Astrocyte of the spinal cord (primary cell): ENCODE results near the gene HOXB3.

Source experiments
- DNase-seq: peaks from one replicate; pipeline ENCODE4 v3.0.0; 2011; ENCODE audit warnings: low read depth, low spot score
- H3K4me3 ChIP-seq: 2 replicates; pipeline ENCODE4 v1.5.1; 2011; ENCODE audit warnings: low read depth, mild to moderate bottlenecking, low read length, moderate library complexity
- CTCF ChIP-seq: IDR thresholded peaks from 2 replicates; pipeline ENCODE4 v1.5.1; 2012; ENCODE audit warnings: low read depth, mild to moderate bottlenecking, low read length, inconsistent platforms
- in situ Hi-C: cut with HindIII; loops from 2 replicates; pipeline ENCODE4 v1.10.0; 2017; ENCODE audit warnings: low sequenced_read_pairs

HOXB3 gene

DNA sequence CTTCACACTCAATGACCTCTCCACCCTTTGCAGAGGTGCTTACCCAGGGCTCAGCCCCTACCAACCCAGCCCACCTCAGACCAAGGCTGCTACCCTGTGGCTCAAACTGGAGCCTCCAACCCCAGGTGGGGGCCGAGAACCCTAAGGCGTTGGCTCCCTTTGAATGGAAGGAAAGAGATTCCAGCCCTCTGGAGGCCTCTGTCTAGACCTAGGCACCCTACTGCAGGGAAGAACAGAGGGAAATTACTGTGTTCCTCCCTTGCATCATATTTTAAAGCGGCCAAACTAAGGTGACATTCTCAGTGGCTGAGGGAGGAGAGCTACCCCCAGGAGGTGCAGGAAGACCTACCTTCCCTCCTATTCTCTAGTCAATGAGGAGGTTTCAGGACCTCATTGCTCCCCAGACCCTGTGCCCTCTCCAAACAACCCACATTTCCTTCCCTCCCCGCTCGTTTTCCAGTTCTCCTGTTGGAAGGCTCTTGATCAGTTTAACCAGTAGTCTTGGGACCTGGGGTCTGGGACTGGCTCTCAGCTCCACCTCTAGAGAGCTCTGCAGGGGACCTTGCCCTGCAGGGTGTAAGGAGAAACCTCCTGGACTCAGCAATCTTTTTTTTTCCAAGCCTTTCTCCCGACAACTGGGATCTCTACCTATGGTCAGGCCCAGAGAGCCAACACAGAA lies 30.6 kb upstream of the HOXB3 start:
- in situ Hi-C loops = no loop called here
- TF ChIP-seq CTCF = no peak
- H3K4me3 ChIP-seq = peak overlapping the region; percentile 74
- DNase-seq = peak; percentile 73

DNA sequence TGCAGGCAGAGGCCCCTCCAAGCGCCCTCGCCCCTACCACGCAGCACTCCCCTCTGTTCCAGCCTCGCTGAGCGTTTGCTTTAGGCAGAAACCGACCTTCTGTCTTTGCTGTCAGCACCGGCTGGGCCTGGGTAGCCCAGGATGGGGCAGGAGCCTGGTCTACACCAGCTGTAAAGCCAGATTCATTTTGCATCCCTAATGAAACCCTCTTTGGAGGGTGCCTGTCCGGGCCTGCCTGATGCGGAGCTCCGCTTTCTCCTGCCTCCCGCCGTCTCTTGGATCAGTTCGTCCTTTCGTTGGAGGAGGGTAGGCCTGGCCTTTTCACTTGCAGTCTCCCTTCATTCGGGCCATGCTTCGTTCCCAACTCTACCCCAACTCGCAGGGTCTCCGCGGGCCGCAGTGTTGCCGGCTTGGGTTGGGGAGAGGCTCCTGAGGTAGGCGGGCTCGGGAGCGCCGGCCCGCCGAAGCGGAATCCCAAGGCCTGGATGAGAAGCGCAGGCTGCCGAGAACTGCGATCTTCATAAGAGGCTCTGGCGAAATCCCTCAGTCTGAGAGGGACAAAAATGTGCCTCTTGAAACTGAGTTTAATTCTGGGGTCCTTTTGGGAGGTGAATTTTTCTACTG lies 29.9 kb upstream of the HOXB3 start:
- no peak for TF ChIP-seq CTCF
- peak; percentile 48 for DNase-seq
- in situ Hi-C loops = no loop called here

DNA sequence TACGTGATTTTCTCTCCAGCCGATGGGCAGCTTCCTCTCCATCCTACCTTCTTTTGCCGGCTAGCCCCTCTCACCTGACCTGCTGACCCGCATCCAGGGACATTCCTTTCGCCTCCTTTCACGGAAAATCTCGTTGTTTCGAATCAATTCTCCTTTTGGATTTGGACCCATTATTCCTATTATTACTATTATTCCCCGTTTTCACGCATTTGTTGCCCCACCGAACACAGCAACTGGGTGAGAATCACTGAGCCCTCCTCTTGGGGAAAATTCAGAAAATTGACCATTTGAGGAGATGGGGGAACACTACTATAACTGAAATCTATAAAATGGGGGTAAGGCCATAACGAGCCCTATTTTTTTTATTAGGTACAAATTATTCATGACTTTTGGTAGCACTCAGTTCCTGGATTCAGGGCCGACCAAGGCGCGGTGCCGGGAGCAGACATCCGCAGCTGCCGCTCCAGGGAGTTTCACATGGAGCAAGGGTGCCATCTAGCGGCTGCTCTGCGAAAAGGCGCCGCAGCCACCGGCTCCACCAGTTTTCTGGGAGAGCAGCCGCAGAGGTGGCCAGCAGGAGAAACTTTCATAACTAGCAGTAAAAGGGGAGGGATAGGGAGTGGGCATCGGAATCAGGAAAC lies 28.3 kb upstream of the HOXB3 start:
- peak; percentile 93 for TF ChIP-seq CTCF
- peak overlapping the region; percentile 74 for H3K4me3 ChIP-seq
- in situ Hi-C loops = no loop called here
- peak; percentile 91 for DNase-seq

More for the DNA sequence above, 29.9 kb upstream of the HOXB3 start:
- H3K4me3 ChIP-seq = peak overlapping the region; percentile 74

DNA sequence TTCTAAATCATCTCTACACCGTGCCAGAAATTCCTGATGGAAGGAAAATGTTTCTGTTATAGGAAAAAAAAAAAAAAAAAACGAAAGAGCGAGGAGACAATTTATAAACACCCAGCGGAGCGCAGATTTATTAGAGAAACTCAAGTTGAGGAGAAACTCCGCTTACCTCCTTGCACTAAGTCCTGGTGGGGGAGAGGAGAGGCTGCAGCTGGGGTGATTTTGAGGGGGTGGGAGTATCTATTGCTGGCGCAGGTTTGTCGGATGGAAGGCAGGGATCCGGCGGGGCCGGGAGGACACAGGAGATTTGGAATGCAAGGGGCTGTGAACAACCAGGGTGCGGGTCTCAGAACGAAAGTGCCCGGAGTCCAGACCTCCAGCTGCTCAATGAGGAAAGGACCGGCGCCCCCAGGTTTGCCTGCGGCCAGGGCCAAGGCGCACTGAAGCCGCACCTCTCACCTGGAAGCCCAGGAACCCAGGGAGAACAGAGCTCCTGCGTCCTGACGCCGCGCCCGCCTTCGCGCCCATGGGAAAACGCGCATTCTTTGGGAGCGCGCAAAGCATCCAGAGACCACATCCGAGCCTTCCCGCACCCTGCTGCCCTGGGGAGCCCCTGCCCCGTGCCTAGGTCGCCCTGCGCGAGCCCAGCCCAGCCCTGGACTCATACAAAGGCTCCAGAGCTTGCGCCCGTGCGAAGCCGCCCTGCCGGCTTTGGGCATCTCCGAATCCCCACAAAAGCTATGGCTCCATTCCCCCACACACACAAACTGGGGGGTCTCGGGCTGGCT lies 27.6 kb upstream of the HOXB3 start:
- DNase-seq = peak; percentile 24
- TF ChIP-seq CTCF = no peak
- peak overlapping the region; percentile 74 for H3K4me3 ChIP-seq
- in situ Hi-C loops = no loop called here

DNA sequence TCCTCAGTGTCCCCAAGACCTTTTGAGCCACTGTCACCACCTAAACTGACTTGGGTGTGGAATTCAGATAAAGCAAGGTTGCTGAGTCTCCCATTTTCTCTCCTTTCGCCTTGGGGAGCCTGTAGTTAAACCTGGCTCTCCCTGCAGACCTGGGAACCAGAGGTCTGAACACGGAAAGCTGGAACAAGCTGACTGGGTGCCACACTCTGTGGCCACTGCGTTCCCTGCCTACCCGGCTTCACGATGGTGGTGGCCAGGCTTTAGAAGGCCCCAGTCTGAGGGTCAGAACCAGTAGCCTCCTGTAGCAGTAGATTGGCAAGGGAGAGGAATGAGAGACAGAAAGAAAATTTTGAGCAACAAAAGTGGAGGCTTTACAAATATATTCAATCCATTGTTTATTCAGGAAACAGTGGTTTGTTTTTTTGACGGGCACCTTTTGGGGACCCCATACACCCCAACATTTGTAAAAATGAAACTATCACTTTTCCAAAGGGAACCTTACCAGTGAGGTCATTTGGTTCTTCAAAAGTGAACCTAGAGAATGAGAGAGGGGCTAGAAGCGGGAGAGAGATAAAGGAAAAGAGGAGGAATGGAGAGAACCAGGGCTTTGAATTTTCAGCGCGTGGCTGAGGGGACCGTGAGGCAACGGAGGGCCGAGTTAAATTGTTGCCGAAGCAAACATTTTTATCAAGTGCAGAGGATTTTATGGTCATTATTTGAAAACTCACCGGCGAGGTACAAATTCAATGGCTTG lies 26.9 kb upstream of the HOXB3 start:
- peak; percentile 38 for DNase-seq
- TF ChIP-seq CTCF = no peak
- H3K4me3 ChIP-seq = peak overlapping the region; percentile 74
- in situ Hi-C loops = no loop called here
